ENCODE measurements around the gene MTG1.
"Not testable (repeated sequence)": the region's sequence is repeated elsewhere in the genome, so short reads cannot be mapped to it uniquely, and the experiment has no call there.

MTG1 gene

GRCh38 chr10:133465950-133466474 is 72.1 kb downstream of the MTG1 start:
- Mint-ChIP-seq H3K4me1 (no peaks in the 10 kb centered on the region), H3K27me3 (ENCODE audit: low read depth) (no peaks in the 10 kb centered on the region), H3K36me3 (ENCODE audit: low read depth) (peaks cover 18% of the 10 kb centered on the region), H3K27ac (no peak overlapping the region), H3K4me3 (no peak overlapping the region), H3K9me3 (peaks cover 54% of the 10 kb centered on the region)
- TF ChIP-seq CTCF (IDR thresholded peaks at IDR 0.05; ENCODE audit: unreplicated experiment in 3 of 3) = no peak

GRCh38 chr10:133466683-133467275 is 72.8 kb downstream of the MTG1 start:
- Mint-ChIP-seq H3K27me3 (ENCODE audit: low read depth) (no peaks in the 10 kb centered on the region), H3K4me3 (no peak overlapping the region), H3K9me3 (peaks cover 48% of the 10 kb centered on the region), H3K36me3 (ENCODE audit: low read depth) (peaks cover 12% of the 10 kb centered on the region), H3K27ac (no peak overlapping the region), H3K4me1 (no peaks in the 10 kb centered on the region)
- no peak for TF ChIP-seq CTCF (IDR thresholded peaks at IDR 0.05; ENCODE audit: unreplicated experiment in 3 of 3)

GRCh38 chr10:133467286-133467911 is 73.4 kb downstream of the MTG1 start:
- no peak for TF ChIP-seq CTCF (IDR thresholded peaks at IDR 0.05; ENCODE audit: unreplicated experiment in 3 of 3)
- Mint-ChIP-seq H3K9me3 (peaks cover 48% of the 10 kb centered on the region), H3K27me3 (ENCODE audit: low read depth) (no peaks in the 10 kb centered on the region), H3K4me1 (no peaks in the 10 kb centered on the region), H3K27ac (no peak overlapping the region), H3K4me3 (no peak overlapping the region), H3K36me3 (ENCODE audit: low read depth) (peaks cover 12% of the 10 kb centered on the region)

GRCh38 chr10:133469205-133469604 is 75.2 kb downstream of the MTG1 start:
- H3K4me3 Mint-ChIP-seq; H3K27ac Mint-ChIP-seq; H3K4me1 Mint-ChIP-seq; H3K27me3 Mint-ChIP-seq (ENCODE audit: low read depth): not testable (repeated sequence)
- Mint-ChIP-seq H3K36me3 (ENCODE audit: low read depth) (peaks cover 16% of the 10 kb centered on the region), H3K9me3 (peaks cover 45% of the 10 kb centered on the region)

- Mint-ChIP-seq H3K27me3 (ENCODE audit: low read depth) (no peaks in the 10 kb centered on the region), H3K36me3 (ENCODE audit: low read depth) (peaks cover 13% of the 10 kb centered on the region), H3K4me3 (no peak overlapping the region)
Observed at GRCh38 chr10:133471300-133472109, 77.5 kb downstream of the MTG1 start.

More at GRCh38 chr10:133471300-133472109, 77.5 kb downstream of the MTG1 start:
- no peak for TF ChIP-seq CTCF (IDR thresholded peaks at IDR 0.05; ENCODE audit: unreplicated experiment in 3 of 3)
- Mint-ChIP-seq H3K4me1 (no peaks in the 10 kb centered on the region), H3K27ac (no peak overlapping the region), H3K9me3 (peaks cover 47% of the 10 kb centered on the region)

Measured in nephron (organoid).